ENCODE measurements around the gene RPAIN. TPM values are rescaled to one million over a fixed set of nuclear protein-coding genes. Genes with fewer than 3 reads are reported as not detected.

Gene RPAIN
- total and polyA plus RNA-seq, 2 of the 8 experiments (the other 6 are each of a cell fraction or from before 2014, with no cell fraction given): 54.5 to 57.7 TPM

DNA sequence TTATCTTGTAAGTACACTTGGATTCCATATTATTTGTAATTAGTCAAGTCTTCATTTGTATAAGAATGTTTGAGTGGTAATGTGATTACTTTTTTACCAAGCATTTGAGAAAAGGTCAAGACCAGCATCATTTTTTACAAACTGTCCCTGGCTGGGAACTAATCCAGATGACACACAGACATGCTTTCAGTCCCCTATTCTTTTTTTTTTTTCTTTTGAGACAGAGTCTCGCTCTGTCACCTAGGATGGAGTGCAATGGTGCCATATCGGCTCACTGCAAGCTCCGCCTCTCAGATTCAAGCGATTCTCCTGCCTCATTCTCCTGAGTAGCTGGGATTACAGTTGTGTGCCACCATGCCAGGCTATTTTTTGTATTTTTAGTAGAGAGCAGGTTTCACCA, 61.5 kb downstream of the RPAIN start (continued):
- TF ChIP-seq, protein P1, sequence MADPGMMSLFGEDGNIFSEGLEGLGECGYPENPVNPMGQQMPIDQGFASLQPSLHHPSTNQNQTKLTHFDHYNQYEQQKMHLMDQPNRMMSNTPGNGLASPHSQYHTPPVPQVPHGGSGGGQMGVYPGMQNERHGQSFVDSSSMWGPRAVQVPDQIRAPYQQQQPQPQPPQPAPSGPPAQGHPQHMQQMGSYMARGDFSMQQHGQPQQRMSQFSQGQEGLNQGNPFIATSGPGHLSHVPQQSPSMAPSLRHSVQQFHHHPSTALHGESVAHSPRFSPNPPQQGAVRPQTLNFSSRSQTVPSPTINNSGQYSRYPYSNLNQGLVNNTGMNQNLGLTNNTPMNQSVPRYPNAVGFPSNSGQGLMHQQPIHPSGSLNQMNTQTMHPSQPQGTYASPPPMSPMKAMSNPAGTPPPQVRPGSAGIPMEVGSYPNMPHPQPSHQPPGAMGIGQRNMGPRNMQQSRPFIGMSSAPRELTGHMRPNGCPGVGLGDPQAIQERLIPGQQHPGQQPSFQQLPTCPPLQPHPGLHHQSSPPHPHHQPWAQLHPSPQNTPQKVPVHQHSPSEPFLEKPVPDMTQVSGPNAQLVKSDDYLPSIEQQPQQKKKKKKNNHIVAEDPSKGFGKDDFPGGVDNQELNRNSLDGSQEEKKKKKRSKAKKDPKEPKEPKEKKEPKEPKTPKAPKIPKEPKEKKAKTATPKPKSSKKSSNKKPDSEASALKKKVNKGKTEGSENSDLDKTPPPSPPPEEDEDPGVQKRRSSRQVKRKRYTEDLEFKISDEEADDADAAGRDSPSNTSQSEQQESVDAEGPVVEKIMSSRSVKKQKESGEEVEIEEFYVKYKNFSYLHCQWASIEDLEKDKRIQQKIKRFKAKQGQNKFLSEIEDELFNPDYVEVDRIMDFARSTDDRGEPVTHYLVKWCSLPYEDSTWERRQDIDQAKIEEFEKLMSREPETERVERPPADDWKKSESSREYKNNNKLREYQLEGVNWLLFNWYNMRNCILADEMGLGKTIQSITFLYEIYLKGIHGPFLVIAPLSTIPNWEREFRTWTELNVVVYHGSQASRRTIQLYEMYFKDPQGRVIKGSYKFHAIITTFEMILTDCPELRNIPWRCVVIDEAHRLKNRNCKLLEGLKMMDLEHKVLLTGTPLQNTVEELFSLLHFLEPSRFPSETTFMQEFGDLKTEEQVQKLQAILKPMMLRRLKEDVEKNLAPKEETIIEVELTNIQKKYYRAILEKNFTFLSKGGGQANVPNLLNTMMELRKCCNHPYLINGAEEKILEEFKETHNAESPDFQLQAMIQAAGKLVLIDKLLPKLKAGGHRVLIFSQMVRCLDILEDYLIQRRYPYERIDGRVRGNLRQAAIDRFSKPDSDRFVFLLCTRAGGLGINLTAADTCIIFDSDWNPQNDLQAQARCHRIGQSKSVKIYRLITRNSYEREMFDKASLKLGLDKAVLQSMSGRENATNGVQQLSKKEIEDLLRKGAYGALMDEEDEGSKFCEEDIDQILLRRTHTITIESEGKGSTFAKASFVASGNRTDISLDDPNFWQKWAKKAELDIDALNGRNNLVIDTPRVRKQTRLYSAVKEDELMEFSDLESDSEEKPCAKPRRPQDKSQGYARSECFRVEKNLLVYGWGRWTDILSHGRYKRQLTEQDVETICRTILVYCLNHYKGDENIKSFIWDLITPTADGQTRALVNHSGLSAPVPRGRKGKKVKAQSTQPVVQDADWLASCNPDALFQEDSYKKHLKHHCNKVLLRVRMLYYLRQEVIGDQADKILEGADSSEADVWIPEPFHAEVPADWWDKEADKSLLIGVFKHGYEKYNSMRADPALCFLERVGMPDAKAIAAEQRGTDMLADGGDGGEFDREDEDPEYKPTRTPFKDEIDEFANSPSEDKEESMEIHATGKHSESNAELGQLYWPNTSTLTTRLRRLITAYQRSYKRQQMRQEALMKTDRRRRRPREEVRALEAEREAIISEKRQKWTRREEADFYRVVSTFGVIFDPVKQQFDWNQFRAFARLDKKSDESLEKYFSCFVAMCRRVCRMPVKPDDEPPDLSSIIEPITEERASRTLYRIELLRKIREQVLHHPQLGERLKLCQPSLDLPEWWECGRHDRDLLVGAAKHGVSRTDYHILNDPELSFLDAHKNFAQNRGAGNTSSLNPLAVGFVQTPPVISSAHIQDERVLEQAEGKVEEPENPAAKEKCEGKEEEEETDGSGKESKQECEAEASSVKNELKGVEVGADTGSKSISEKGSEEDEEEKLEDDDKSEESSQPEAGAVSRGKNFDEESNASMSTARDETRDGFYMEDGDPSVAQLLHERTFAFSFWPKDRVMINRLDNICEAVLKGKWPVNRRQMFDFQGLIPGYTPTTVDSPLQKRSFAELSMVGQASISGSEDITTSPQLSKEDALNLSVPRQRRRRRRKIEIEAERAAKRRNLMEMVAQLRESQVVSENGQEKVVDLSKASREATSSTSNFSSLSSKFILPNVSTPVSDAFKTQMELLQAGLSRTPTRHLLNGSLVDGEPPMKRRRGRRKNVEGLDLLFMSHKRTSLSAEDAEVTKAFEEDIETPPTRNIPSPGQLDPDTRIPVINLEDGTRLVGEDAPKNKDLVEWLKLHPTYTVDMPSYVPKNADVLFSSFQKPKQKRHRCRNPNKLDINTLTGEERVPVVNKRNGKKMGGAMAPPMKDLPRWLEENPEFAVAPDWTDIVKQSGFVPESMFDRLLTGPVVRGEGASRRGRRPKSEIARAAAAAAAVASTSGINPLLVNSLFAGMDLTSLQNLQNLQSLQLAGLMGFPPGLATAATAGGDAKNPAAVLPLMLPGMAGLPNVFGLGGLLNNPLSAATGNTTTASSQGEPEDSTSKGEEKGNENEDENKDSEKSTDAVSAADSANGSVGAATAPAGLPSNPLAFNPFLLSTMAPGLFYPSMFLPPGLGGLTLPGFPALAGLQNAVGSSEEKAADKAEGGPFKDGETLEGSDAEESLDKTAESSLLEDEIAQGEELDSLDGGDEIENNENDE (IDR thresholded peaks at IDR 0.05; ENCODE audit: insufficient replicate concordance, low read length): no peak
- TF ChIP-seq TBP (IDR thresholded peaks at IDR 0.05; ENCODE audit: low read depth, low read length): no peak
- no peak for TF ChIP-seq MAX (IDR thresholded peaks at IDR 0.05)

Measured in H1 (cell line).